B cell (primary cell): Measurements from ENCODE around the gene UBL4A.

Experiments
- CTCF ChIP-seq: fragments of 200-600 bp; IDR thresholded peaks from one replicate; pipeline ENCODE4 v1.8.0; 2022; ENCODE audit warnings: antibody characterized with exemption, mild to moderate bottlenecking
- EZH2 ChIP-seq: IDR thresholded peaks from 2 replicates; pipeline ENCODE4 v1.6.1; 2012; ENCODE audit warnings: borderline replicate concordance, low read depth, mild to moderate bottlenecking, moderate library complexity, low read length; ENCODE audit not compliant: insufficient read depth, poor library complexity, severe bottlenecking

DNA sequence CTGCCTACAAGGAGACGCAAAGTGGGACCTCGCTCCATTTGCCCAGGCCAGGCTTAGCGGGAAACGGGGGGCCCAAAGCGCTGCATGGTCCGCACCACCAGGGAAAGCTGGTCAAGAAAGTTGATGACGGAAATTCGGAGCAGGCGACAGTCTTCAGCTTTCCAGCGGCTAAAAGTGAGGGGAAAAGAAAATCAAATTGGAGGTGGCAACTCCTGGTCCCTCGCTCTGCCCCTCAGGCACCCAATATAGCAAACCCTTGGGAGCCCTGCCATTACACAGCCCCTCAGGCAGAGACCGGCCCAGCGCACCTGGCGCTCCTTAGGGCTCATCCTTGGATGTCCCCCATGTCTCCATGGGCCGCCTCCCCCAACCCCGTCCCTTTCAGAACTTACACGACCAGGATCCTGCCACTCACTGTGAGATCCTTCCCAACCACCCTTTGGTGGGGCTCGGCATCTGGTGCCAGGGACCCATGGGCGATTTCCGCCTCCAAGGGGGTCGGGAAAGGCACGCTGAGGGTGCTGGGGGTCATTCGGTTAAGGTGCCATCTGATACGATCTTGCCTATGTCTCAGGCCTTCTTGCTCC lies 8.4 kb downstream of the UBL4A start:
- TF ChIP-seq EZH2, result no peak
- TF ChIP-seq CTCF, result no peak
